ENCODE measurements around the gene CACNA1E. TPM values are rescaled to one million over a fixed set of nuclear protein-coding genes. Genes with fewer than 3 reads are reported as not detected.

CACNA1E gene
- total and polyA plus RNA-seq, 2 experiments from 2014 or later, result 1.1 to 1.7 TPM

DNA sequence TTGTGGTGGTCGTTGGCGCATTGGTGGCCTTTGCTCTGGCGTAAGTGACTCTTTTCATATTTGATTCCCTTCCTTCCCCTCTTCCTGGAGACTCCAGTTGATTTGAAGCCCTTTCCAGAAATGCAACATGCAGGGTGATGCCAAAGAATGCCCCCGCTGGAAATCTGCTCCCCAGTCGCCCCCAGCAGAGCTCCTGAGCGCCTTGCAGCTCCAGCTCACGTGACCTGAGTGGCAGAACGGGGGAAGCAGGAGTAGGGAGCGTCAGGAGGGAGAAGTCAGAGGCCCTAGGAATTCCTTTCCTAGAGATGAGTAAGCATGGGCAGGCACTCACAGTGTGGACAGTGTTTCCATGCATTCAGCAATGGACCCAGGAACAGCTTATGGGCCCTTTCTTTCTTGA, 255.9 kb downstream of the CACNA1E start:
- no peak overlapping the region for H3K27ac ChIP-seq

DNA sequence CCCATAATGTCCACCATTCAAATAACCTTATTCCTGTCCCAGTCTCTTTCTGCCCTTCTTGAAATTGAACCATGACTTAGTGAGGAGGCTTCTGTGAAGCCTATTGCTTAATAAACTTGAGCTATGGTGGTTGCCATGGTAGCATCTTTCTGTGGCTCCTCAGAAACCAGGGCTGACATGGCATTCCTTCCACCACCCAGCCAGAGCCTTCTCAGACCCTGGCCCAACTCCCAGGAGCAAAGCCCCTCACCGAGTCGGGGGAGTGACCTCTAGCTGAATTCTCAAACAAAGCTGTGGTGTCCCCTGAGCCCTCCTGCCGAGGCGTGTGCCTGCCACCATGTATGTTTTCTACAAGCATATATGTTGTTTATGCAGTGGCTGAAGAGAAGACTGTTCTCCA, 259.1 kb downstream of the CACNA1E start:
- Histone ChIP-seq H3K36me3 (replicated peaks; ENCODE audit: insufficient read depth, low read depth) (no peaks in the 10 kb centered on the region), H3K27ac (peak overlapping the region; percentile 74), H3K79me2 (no peaks in the 10 kb centered on the region), H3K4me3 (no peak overlapping the region), H3K4me2 (peak overlapping the region; percentile 38), H3K9me3 (ENCODE audit: low read depth) (no peaks in the 10 kb centered on the region), H4K20me1 (ENCODE audit: insufficient read depth, poor library complexity, severe bottlenecking) (no peaks in the 10 kb centered on the region), H2AFZ (no peak overlapping the region), H3K9me2 (replicated peaks; ENCODE audit: insufficient read depth) (no peaks in the 10 kb centered on the region), H3K4me1 (ENCODE audit: insufficient read depth) (peaks cover 21% of the 10 kb centered on the region), H3K27me3 (no peaks in the 10 kb centered on the region)
- TF ChIP-seq EZH2phosphoT487 (IDR thresholded peaks at IDR 0.05; ENCODE audit: low read depth, severe bottlenecking, unreplicated experiment) (no peak), EZH2 (IDR thresholded peaks at IDR 0.05; ENCODE audit: borderline replicate concordance) (no peak)
- TF ChIP-seq, protein P1, sequence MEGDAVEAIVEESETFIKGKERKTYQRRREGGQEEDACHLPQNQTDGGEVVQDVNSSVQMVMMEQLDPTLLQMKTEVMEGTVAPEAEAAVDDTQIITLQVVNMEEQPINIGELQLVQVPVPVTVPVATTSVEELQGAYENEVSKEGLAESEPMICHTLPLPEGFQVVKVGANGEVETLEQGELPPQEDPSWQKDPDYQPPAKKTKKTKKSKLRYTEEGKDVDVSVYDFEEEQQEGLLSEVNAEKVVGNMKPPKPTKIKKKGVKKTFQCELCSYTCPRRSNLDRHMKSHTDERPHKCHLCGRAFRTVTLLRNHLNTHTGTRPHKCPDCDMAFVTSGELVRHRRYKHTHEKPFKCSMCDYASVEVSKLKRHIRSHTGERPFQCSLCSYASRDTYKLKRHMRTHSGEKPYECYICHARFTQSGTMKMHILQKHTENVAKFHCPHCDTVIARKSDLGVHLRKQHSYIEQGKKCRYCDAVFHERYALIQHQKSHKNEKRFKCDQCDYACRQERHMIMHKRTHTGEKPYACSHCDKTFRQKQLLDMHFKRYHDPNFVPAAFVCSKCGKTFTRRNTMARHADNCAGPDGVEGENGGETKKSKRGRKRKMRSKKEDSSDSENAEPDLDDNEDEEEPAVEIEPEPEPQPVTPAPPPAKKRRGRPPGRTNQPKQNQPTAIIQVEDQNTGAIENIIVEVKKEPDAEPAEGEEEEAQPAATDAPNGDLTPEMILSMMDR (IDR thresholded peaks at IDR 0.05; ENCODE audit: poor library complexity), result no peak
- peak; percentile 46 for DNase-seq (ENCODE audit: low spot score)
- 49% methylated on average over 4 of the region's 4 CpGs for WGBS (ENCODE audit: low lambda C conversion rate, missing lambda C conversion rate)

More for the DNA sequence above, 255.9 kb downstream of the CACNA1E start:
- 85% methylated on average over 9 of the region's 9 CpGs for WGBS (ENCODE audit: low lambda C conversion rate, missing lambda C conversion rate)
- Histone ChIP-seq H2AFZ (no peak overlapping the region), H3K4me1 (ENCODE audit: insufficient read depth) (peaks cover 21% of the 10 kb centered on the region), H3K4me2 (no peak overlapping the region), H4K20me1 (ENCODE audit: insufficient read depth, poor library complexity, severe bottlenecking) (no peaks in the 10 kb centered on the region), H3K9me2 (replicated peaks; ENCODE audit: insufficient read depth) (no peaks in the 10 kb centered on the region), H3K79me2 (no peaks in the 10 kb centered on the region), H3K27me3 (no peaks in the 10 kb centered on the region), H3K36me3 (replicated peaks; ENCODE audit: insufficient read depth, low read depth) (no peaks in the 10 kb centered on the region), H3K9me3 (ENCODE audit: low read depth) (no peaks in the 10 kb centered on the region), H3K4me3 (no peak overlapping the region)
- TF ChIP-seq EZH2phosphoT487 (IDR thresholded peaks at IDR 0.05; ENCODE audit: low read depth, severe bottlenecking, unreplicated experiment) (no peak), EZH2 (IDR thresholded peaks at IDR 0.05; ENCODE audit: borderline replicate concordance) (no peak)
- TF ChIP-seq, protein P1 (IDR thresholded peaks at IDR 0.05; ENCODE audit: poor library complexity), result no peak
- DNase-seq (ENCODE audit: low spot score), result no peak

DNA sequence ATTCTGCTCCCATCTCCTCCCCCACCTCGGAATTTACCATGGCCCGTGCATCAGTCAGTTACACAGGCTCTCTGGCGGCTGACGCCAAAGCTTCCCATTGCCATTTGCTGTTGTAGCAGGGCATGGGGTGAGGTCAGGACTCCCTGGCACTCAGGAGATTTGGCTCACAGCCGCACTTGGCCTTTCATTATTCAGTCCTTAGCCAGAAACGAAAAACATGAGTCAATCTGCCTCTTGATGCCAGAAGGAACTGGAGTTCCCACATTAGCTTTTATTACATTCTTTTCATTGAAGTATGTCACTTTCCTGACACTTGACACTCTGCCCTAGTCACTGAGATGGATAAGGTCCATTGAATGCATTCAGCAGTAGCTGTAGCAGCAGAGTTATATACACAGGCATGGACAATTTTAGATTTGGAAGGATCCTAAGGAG, 260.6 kb downstream of the CACNA1E start:
- DNase-seq (ENCODE audit: low spot score), result no peak
- Histone ChIP-seq H4K20me1 (ENCODE audit: insufficient read depth, poor library complexity, severe bottlenecking) (no peaks in the 10 kb centered on the region), H2AFZ (no peak overlapping the region), H3K79me2 (no peaks in the 10 kb centered on the region), H3K27ac (peak overlapping the region; percentile 82), H3K36me3 (replicated peaks; ENCODE audit: insufficient read depth, low read depth) (no peaks in the 10 kb centered on the region), H3K9me3 (ENCODE audit: low read depth) (no peaks in the 10 kb centered on the region), H3K9me2 (replicated peaks; ENCODE audit: insufficient read depth) (no peaks in the 10 kb centered on the region), H3K4me2 (no peak overlapping the region), H3K27me3 (no peaks in the 10 kb centered on the region), H3K4me3 (no peak overlapping the region), H3K4me1 (ENCODE audit: insufficient read depth) (peaks cover 21% of the 10 kb centered on the region)
- 72% methylated on average over 6 of the region's 6 CpGs for WGBS (ENCODE audit: low lambda C conversion rate, missing lambda C conversion rate)
- TF ChIP-seq, protein P1 (IDR thresholded peaks at IDR 0.05; ENCODE audit: poor library complexity), result no peak
- no peak for TF ChIP-seq EZH2phosphoT487 (IDR thresholded peaks at IDR 0.05; ENCODE audit: low read depth, severe bottlenecking, unreplicated experiment)
- no peak for TF ChIP-seq EZH2 (IDR thresholded peaks at IDR 0.05; ENCODE audit: borderline replicate concordance)

DNA sequence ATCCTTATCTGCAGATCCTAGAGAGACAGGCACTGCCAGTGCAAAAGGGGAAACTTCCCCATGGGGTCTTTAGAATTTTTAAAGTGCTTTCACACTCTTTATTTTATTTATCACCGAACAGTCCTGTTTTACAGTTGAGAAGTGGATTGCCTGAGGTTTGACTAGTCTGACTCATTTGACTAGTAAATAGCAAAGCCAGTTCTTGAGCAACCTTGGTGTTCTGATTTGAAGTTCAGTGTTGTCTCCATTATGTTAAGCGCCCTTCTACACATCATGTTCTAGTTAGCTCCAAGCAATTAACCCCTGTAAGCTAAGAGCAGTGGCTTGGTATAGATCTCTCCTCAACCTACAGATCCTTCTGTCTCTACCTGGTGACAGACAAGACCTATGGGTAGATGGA, 262.9 kb downstream of the CACNA1E start:
- whole genome bisulfite sequencing (ENCODE audit: low lambda C conversion rate, missing lambda C conversion rate), result 65% methylated on average over 2 of the region's 2 CpGs
- Histone ChIP-seq H3K4me2 (no peak overlapping the region), H3K27ac (no peak overlapping the region), H3K4me3 (no peak overlapping the region), H3K4me1 (ENCODE audit: insufficient read depth) (peaks cover 13% of the 10 kb centered on the region), H2AFZ (no peak overlapping the region), H3K79me2 (no peaks in the 10 kb centered on the region), H4K20me1 (ENCODE audit: insufficient read depth, poor library complexity, severe bottlenecking) (no peaks in the 10 kb centered on the region), H3K9me3 (ENCODE audit: low read depth) (no peaks in the 10 kb centered on the region), H3K36me3 (replicated peaks; ENCODE audit: insufficient read depth, low read depth) (no peaks in the 10 kb centered on the region), H3K9me2 (replicated peaks; ENCODE audit: insufficient read depth) (no peaks in the 10 kb centered on the region), H3K27me3 (no peaks in the 10 kb centered on the region)
- no peak for TF ChIP-seq EZH2 (IDR thresholded peaks at IDR 0.05; ENCODE audit: borderline replicate concordance)
- TF ChIP-seq, protein P1 (IDR thresholded peaks at IDR 0.05; ENCODE audit: poor library complexity), result no peak
- no peak for DNase-seq (ENCODE audit: low spot score)

All from hepatocyte (in vitro differentiated cells).